Spleen (tissue), 11 donors: ENCODE results near the gene PIK3C2G. TPM values are rescaled to one million over a fixed set of nuclear protein-coding genes. Genes with fewer than 3 reads are reported as not detected.

ENCODE experiments used
- DNase-seq: peaks from one replicate; pipeline ENCODE4 v3.0.0-alpha.2; 2020
- H3K27ac ChIP-seq, 8 donors: fragments of 200-600 bp; sonication (generic) in 7 of 8; 1 replicate in 4 of 8; 2 replicates in 4 of 8; pipeline versions ENCODE4 v1.5.0 to v1.8.0; 2016 to 2021; ENCODE audit warnings: inconsistent platforms in 4 of 8, mild to moderate bottlenecking in 4 of 8, moderate library complexity in 1 of 8
- H3K27me3 ChIP-seq, 7 donors: fragments of 200-600 bp; sonication (generic) in 6 of 7; replicated peaks in 1 of 7; 1 replicate in 4 of 7; 2 replicates in 3 of 7; pipeline versions ENCODE4 v1.5.0 to v1.8.0; 2016 to 2021; ENCODE audit warnings: inconsistent platforms in 3 of 7, mild to moderate bottlenecking in 1 of 7
- H3K36me3 ChIP-seq, 6 donors: fragments of 200-600 bp; sonication (generic) in 5 of 6; 1 replicate in 4 of 6; 2 replicates in 2 of 6; pipeline versions ENCODE4 v1.5.0 to v1.8.0; 2016 to 2021; ENCODE audit warnings: inconsistent platforms in 2 of 6
- H3K4me1 ChIP-seq, 6 donors: fragments of 200-600 bp; sonication (generic) in 5 of 6; 1 replicate in 3 of 6; 2 replicates in 3 of 6; pipeline versions ENCODE4 v1.5.0 to v1.8.0; 2016 to 2021; ENCODE audit warnings: inconsistent platforms in 3 of 6
- H3K4me3 ChIP-seq, 8 donors: fragments of 200-600 bp; sonication (generic) in 7 of 8; 1 replicate in 4 of 8; 2 replicates in 4 of 8; pipeline versions ENCODE4 v1.5.0 to v1.8.0; 2016 to 2021; ENCODE audit warnings: inconsistent platforms in 4 of 8, mild to moderate bottlenecking in 4 of 8, moderate library complexity in 2 of 8
- H3K9me3 ChIP-seq, 8 donors: fragments of 200-600 bp; sonication (generic) in 7 of 8; 1 replicate in 4 of 8; 2 replicates in 4 of 8; pipeline versions ENCODE4 v1.5.0 to v1.8.0; 2016 to 2021; ENCODE audit warnings: inconsistent platforms in 4 of 8
- CTCF ChIP-seq, 11 experiments: fragments of 200-600 bp in 7 of 11; fragments of 450-650 bp in 4 of 11; sonication (generic) in 4 of 11; IDR thresholded peaks in 8 of 11; conservative IDR thresholded peaks in 3 of 11; 1 replicate in 7 of 11; 2 replicates in 4 of 11; pipeline versions ENCODE4 v1.4.0 to v1.8.0; 2016 to 2021; ENCODE audit warnings: antibody characterized with exemption in 11 of 11, inconsistent platforms in 4 of 11, mild to moderate bottlenecking in 1 of 11
- POLR2A ChIP-seq, 3 donors: fragments of 450-650 bp; IDR thresholded peaks; one replicate each; pipeline ENCODE4 v1.5.1; 2017; ENCODE audit warnings: antibody characterized with exemption in 3 of 3, mild to moderate bottlenecking in 1 of 3
- POLR2AphosphoS5 ChIP-seq, 3 donors: sonication (generic); formaldehyde crosslinking; IDR thresholded peaks; one replicate each; pipeline ENCODE4 v1.5.1; 2017; ENCODE audit warnings: antibody characterized with exemption in 3 of 3
- WGBS, 5 donors: extraction: QIAGEN DNeasy Blood & Tissue Kit in 3 of 5; methylation state at CpG; one replicate each; pipeline versions ENCODE4 v1.1.5 to v1.1.7; 2013 to 2018; 5-methylcytosine and 5-hydroxymethylcytosine counted together
- intact Hi-C: fragments of 100-400 bp; cut with DNase I; formaldehyde crosslinking; loops from one replicate; pipeline ENCODE4 v1.15.0; 2023; ENCODE audit warnings: low total_unique reads
- polyA plus RNA-seq, 3 donors: library from polyadenylated mRNA; stranded (reverse); fragments of 200-250 nt; gene quantifications; one replicate each; pipeline ENCODE4 v1.2.1, GENCODE V29; 2013
- total RNA-seq, 7 donors: library from RNA; depleted of rRNA in 3 of 7; stranded (reverse); fragments of >200 nt in 3 of 7; fragmentation: NEBNext Ultra II Directional in 4 of 7; extraction: Animal tissue kit (Norgen Biotek cat#: 25700) in 4 of 7; gene quantifications; one replicate each; pipeline versions ENCODE4 v1.1.0 to v1.2.1, GENCODE V29; 2016 to 2021
- donor health status: healthy with polysubstance abuse.
- donor health status: DM: no; HTN: no; CAD: no; lungs with moderate emphysema.
- donor health status: DM: no; HTN: no; CAD: no.
- donor health status: Bipolar disorder and iron deficiency.
- donor health status: healthy.
- donor health status: DM: no; HTN: no; CAD: no.
- donor health status: DM: yes; HTN: yes; CAD: no.

Gene PIK3C2G
- total and polyA plus RNA-seq, 10 donors: not detected

DNA sequence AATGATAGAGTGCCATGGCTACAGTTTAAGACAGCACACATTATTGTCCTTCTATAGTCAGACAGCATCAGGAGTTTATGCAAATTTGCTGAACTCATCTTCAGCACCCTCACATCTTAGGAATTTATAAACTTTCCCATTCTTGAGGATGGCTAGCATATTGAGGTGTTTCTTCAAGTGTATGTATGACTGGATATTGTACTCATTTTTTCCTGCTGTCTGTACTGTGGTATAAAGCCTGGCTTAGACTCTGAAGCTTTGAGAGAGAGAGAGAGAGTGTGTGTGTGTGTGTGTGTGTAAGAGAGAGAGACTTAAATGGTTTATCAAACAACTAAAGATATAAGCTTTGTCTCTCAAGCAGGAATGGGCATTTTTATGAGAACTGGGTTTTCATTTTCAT, 161.6 kb downstream of the PIK3C2G start:
- Histone ChIP-seq H3K4me3 (no peak overlapping the region), H3K36me3 (no peaks in the 10 kb centered on the region), H3K27me3 (no peaks in the 10 kb centered on the region), H3K9me3 (no peaks in the 10 kb centered on the region), H3K4me1 (no peaks in the 10 kb centered on the region), H3K27ac (no peak overlapping the region)
- intact Hi-C loops: no loop called here
- no peak for DNase-seq
- TF ChIP-seq POLR2AphosphoS5 (IDR thresholded peaks at IDR 0.05) (no peak), CTCF (IDR thresholded peaks at IDR 0.05 in 8 of 11, conservative IDR thresholded peaks at IDR 0.05 in 3 of 11) (no peak), POLR2A (IDR thresholded peaks at IDR 0.05) (no peak)

DNA sequence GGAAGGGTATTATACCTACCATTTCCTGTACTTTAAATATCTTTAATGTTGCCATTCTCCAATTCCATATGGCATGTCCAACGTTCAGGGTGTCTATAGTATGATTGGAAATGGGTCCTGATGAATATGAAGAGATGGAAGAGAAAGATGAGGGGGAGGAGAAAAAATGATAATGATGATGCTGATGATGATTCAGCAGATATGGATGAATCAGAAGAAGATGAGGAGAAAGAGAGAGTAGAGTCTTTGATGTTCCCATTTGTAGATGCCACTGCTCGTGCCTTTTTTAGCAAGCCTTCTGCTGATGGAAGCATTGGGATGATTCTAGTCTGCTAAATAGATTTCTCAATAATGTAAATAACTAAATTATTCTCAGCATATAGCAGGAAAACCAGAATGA, 163.5 kb downstream of the PIK3C2G start:
- intact Hi-C loops: no loop called here
- H3K36me3 ChIP-seq: no peaks in the 10 kb centered on the region
- H3K27me3 ChIP-seq: no peaks in the 10 kb centered on the region
- no peaks in the 10 kb centered on the region for H3K4me1 ChIP-seq
- no peaks in the 10 kb centered on the region for H3K9me3 ChIP-seq
- no peak for DNase-seq
- no peak for TF ChIP-seq CTCF (IDR thresholded peaks at IDR 0.05 in 8 of 11, conservative IDR thresholded peaks at IDR 0.05 in 3 of 11)
- TF ChIP-seq POLR2AphosphoS5 (IDR thresholded peaks at IDR 0.05): no peak
- no peak for TF ChIP-seq POLR2A (IDR thresholded peaks at IDR 0.05)
- H3K27ac ChIP-seq: no peak overlapping the region
- no peak overlapping the region for H3K4me3 ChIP-seq
- WGBS, 5 donors: 55 to 76% (median 60%) methylated on average over 2 of the region's 2 CpGs

DNA sequence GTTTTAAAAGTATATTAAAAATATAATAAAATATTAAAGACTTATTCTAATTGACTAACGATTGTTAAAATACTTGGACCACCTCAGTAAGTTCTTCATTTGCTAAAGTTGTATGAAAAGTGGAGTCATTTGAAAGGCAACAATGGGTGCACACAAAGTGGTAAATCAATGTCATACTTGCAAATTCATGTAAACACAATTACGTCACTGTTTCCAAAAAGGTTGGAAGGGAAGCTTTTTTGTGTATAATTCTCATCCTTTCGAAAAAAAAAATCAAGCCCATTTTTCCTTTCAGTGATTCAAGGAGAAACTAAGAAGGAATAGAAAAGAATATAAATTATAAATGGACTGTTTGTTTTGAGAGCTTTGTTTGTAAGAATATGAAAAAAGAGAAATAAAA, 166.2 kb downstream of the PIK3C2G start:
- 74 to 83% (median 82%) methylated on average over 3 of the region's 3 CpGs for WGBS, 5 donors
- H3K27me3 ChIP-seq: no peaks in the 10 kb centered on the region
- intact Hi-C loops: no loop called here
- no peaks in the 10 kb centered on the region for H3K4me1 ChIP-seq
- TF ChIP-seq POLR2AphosphoS5 (IDR thresholded peaks at IDR 0.05) (no peak), CTCF (IDR thresholded peaks at IDR 0.05 in 8 of 11, conservative IDR thresholded peaks at IDR 0.05 in 3 of 11) (no peak), POLR2A (IDR thresholded peaks at IDR 0.05) (no peak)
- H3K36me3 ChIP-seq: no peaks in the 10 kb centered on the region
- H3K9me3 ChIP-seq: no peaks in the 10 kb centered on the region
- no peak for DNase-seq
- H3K27ac ChIP-seq: no peak overlapping the region
- H3K4me3 ChIP-seq: no peak overlapping the region

DNA sequence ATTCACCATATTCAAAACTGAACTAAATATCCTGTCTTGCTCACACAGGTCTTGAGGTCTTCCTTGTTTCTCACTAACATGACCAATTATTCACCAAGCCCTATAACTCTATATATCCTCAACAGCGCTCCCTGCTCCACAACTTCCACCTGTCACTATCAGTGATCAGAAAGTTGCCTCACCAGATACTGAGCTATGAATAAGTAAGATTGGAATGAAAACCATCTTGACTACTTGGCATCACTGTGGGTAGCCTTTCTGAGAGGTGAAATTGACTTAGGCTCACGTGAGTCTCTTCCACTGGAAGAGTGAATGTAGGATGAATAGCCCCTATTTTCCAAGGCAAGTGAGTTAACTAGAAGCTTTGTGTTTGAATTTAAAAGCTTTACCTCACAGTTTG, 167.1 kb downstream of the PIK3C2G start:
- no peak overlapping the region for H3K4me3 ChIP-seq
- no peaks in the 10 kb centered on the region for H3K4me1 ChIP-seq
- H3K27me3 ChIP-seq: no peaks in the 10 kb centered on the region
- H3K9me3 ChIP-seq: no peaks in the 10 kb centered on the region
- TF ChIP-seq POLR2AphosphoS5 (IDR thresholded peaks at IDR 0.05): no peak
- no peak for TF ChIP-seq CTCF (IDR thresholded peaks at IDR 0.05 in 8 of 11, conservative IDR thresholded peaks at IDR 0.05 in 3 of 11)
- no peak for TF ChIP-seq POLR2A (IDR thresholded peaks at IDR 0.05)
- 79 to 94% (median 87%) methylated on average over 2 of the region's 2 CpGs for WGBS, 5 donors
- H3K36me3 ChIP-seq: no peaks in the 10 kb centered on the region
- DNase-seq: no peak
- intact Hi-C loops: no loop called here
- H3K27ac ChIP-seq: no peak overlapping the region
